Neural crest cell (in vitro differentiated cells): ENCODE measurements around the gene FHIT. TPM values are rescaled to one million over a fixed set of nuclear protein-coding genes. Genes with fewer than 3 reads are reported as not detected.

Experiments used
- DNase-seq: peaks from one replicate; pipeline ENCODE4 v3.0.0; 2021; ENCODE audit warnings: low read depth, mixed read lengths, low spot score
- H3K27ac Mint-ChIP-seq: one replicate; pipeline ENCODE4 v1.8.0; 2021; ENCODE audit warnings: mild to moderate bottlenecking, mixed read lengths; ENCODE audit not compliant: unreplicated experiment
- H3K27me3 Mint-ChIP-seq: 2 replicates; pipeline ENCODE4 v1.8.0; 2021; ENCODE audit warnings: low read depth, mild to moderate bottlenecking, mixed read lengths
- H3K36me3 Mint-ChIP-seq: 2 replicates; pipeline ENCODE4 v1.8.0; 2021; ENCODE audit warnings: low read depth, mild to moderate bottlenecking, mixed read lengths
- H3K4me1 Mint-ChIP-seq: 2 replicates; pipeline ENCODE4 v1.8.0; 2021; ENCODE audit warnings: mixed read lengths
- H3K4me3 Mint-ChIP-seq: one replicate; pipeline ENCODE4 v1.8.0; 2021; ENCODE audit warnings: mild to moderate bottlenecking, mixed read lengths
- H3K9me3 Mint-ChIP-seq: 2 replicates; pipeline ENCODE4 v1.8.0; 2021; ENCODE audit warnings: mixed read lengths
- CTCF ChIP-seq: fragments of 200-600 bp; sonication (generic); conservative IDR thresholded peaks from 2 replicates; pipeline ENCODE4 v1.5.0; 2021; ENCODE audit warnings: antibody characterized with exemption, mild to moderate bottlenecking
- total RNA-seq: library from RNA; stranded (reverse); gene quantifications from 2 replicates; pipeline ENCODE4 v1.2.1, GENCODE V29; 2021

FHIT gene
- total RNA-seq, 1 donor from 2014 or later: 5.2 TPM

DNA sequence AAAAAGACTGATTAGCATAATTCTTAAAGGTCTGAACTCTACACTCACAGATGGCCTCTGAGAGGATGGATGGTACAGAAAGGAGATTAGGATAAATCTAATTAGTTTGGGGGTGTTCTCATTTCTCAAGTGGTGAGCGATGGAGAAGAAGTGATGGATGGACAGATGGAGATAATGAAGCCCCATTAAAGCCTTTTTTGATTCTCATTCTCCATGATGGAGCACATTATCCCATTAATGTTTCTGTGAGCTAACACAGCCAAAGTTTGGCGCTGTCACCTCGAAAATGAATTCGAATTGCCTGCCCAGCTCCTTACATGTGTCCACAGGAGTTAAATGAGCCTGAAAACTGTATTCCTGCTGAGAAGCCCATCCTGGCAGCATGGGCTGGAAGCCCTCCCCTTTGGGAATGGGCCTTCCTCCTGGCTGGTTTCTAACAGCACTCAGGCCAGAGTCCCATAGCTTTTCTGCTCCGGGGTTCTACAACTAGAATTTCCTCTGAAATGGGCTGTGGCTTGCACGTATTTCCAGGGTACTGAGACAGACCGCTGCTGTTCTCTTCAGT is 1475.4 kb downstream of the FHIT start:
- no peak overlapping the region for H3K27ac Mint-ChIP-seq

DNA sequence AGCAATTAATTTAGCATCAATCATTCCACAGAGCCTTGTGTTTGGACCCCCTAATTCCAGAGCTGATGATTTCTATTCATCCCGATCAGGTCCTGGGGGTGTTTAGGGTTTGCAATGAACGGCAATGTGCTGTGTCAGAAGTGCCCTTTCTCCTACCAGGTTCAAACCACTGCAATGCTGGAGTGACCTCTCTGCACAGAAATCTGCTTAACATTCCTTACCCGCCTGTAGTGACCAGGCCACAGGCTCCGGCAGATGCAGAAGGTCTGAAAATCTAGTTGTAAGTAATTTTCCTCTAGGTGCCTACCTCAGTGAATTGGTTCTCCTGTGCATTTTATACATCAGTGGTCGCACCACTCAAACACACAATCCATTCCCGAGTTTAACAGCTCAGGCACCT is 1476.1 kb downstream of the FHIT start:
- Mint-ChIP-seq H3K27me3 (no peaks in the 10 kb centered on the region), H3K27ac (no peak overlapping the region), H3K4me1 (peaks cover 9% of the 10 kb centered on the region), H3K36me3 (no peaks in the 10 kb centered on the region), H3K4me3 (no peak overlapping the region), H3K9me3 (no peaks in the 10 kb centered on the region)
- TF ChIP-seq CTCF: no peak
- DNase-seq: no peak

More for the DNA sequence above, 1475.4 kb downstream of the FHIT start:
- no peak overlapping the region for H3K4me3 Mint-ChIP-seq
- no peaks in the 10 kb centered on the region for H3K27me3 Mint-ChIP-seq
- DNase-seq: no peak
- no peak for TF ChIP-seq CTCF
- H3K36me3 Mint-ChIP-seq: no peaks in the 10 kb centered on the region
- H3K4me1 Mint-ChIP-seq: peaks cover 9% of the 10 kb centered on the region
- H3K9me3 Mint-ChIP-seq: no peaks in the 10 kb centered on the region

- no peak for TF ChIP-seq CTCF
- Mint-ChIP-seq H3K36me3 (no peaks in the 10 kb centered on the region), H3K27ac (no peak overlapping the region), H3K4me3 (no peak overlapping the region), H3K27me3 (no peaks in the 10 kb centered on the region), H3K4me1 (peaks cover 9% of the 10 kb centered on the region), H3K9me3 (no peaks in the 10 kb centered on the region)
- DNase-seq: no peak
These were observed 1476.6 kb downstream of the FHIT start for GRCh38 chr3:59774634-59775033.

GRCh38 chr3:59774000-59774399 is 1477.3 kb downstream of the FHIT start:
- H3K4me1 Mint-ChIP-seq: peaks cover 9% of the 10 kb centered on the region
- no peak overlapping the region for H3K27ac Mint-ChIP-seq
- no peaks in the 10 kb centered on the region for H3K36me3 Mint-ChIP-seq
- TF ChIP-seq CTCF: no peak
- DNase-seq: no peak
- H3K27me3 Mint-ChIP-seq: no peaks in the 10 kb centered on the region
- no peak overlapping the region for H3K4me3 Mint-ChIP-seq
- no peaks in the 10 kb centered on the region for H3K9me3 Mint-ChIP-seq

DNA sequence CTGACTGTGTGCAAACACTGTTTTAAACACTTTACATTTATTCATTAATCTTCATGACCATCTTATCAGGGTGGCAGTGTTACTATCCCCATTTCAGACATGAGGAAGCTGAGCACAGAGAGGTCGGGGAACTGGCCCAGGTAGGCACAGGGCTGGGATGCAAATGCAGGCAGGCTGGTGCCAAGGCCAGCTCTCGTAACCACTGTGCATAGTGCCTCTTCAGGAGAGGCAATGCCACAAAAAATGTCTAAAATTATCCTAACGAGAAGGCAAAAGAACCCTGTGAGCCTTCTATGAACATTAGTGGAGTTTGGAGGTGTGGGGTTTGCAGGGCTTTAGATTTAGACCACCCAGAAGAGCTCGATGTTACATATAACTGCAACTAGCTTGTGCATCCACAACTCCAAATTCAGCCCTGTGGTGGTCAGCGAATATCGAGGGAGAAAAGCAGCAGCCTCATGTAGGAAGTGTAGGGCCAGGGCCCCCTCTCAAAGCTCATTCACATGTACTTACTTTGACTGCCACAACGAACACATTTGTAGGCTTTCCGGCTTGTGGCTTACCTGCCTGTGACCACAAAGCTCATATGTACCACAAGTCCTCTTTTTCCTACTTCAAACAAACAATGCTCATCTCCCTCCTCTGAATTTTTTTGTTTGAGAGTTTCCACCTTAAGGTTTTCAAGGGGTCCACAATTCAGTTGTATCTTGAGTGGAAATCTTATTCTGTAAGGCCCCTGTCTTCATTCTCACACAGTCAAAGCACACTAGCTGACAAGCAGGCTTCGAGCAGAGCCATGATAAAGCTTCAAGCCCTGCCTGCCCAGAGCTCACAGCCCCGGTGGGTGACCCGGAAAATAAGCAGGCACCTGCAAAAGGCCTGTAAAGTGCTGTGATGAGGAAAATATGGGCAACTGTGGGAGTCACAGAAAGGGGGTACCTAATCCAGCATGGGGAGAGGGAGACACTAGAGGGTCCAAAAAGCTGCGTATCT is 1478.5 kb downstream of the FHIT start:
- no peak overlapping the region for H3K4me3 Mint-ChIP-seq
- H3K4me1 Mint-ChIP-seq: peaks cover 9% of the 10 kb centered on the region
- no peaks in the 10 kb centered on the region for H3K36me3 Mint-ChIP-seq
- no peaks in the 10 kb centered on the region for H3K9me3 Mint-ChIP-seq
- no peak for TF ChIP-seq CTCF
- no peaks in the 10 kb centered on the region for H3K27me3 Mint-ChIP-seq
- H3K27ac Mint-ChIP-seq: no peak overlapping the region
- DNase-seq: no peak
